Measurements from ENCODE around the gene NPLOC4.
"Not testable (repeated sequence)": the region's sequence is repeated elsewhere in the genome, so short reads cannot be mapped to it uniquely, and the experiment has no call there.

Gene NPLOC4

DNA sequence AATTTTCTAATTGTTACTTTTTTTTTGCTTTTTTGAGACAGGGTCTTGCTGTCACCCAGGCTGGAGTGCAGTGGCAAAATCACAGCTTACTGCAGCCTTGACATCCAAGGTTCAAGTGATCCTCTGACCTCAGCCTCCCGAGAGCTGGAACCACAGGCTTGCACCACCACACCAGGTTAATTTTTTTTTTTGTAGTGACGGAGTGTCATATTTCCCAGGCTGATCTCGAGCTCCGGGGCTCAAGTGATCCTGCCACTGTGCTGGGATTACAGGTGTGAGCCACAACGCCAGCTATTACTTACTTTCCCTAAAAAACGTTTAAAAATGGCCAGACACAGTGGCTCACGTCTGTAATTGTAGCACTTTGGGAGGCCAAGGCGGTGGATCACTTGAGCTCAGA, 6.6 kb downstream of the NPLOC4 start:
- no peak for DNase-seq

- DNase-seq = no peak
Observed at GRCh38 chr17:81621494-81622130, 15.3 kb downstream of the NPLOC4 start.

DNA sequence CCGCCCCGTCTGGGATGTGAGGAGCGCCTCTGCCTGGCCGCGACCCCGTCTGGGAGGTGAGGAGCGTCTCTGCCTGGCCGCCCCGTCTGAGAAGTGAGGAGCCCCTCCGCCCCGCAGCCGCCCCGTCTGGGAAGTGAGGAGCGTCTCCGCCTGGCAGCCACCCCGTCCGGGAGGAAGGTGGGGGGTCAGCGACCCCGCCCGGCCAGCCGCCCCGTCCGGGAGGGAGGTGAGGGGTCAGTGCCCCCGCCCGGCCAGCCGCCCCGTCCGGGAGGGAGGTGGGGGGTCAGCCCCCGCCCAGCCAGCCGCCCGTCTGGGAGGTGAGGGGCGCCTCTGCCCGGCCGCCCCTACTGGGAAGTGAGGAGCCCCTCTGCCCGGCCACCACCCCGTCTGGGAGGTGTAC, 18.6 kb downstream of the NPLOC4 start:
- DNase-seq = not testable (repeated sequence)

DNA sequence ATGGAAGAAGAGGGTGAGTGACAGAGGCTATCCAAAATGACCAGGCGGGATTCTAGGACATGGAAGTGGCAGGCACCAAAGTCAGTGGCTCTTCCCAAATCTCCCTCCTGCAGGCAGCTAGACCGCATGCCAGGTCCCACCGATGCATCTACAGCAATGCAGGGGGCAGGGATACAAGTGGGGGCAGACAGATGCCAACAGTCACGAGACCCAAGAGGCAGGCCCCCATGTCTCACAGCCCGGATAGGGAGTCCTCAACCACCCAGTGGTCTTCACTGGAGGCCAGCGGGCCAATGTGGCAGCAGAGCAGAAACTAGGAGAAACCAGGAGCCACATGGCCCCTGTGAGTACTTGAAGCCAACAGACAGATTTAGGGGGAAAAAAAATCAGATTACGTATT, 20.0 kb downstream of the NPLOC4 start:
- no peak for DNase-seq

DNA sequence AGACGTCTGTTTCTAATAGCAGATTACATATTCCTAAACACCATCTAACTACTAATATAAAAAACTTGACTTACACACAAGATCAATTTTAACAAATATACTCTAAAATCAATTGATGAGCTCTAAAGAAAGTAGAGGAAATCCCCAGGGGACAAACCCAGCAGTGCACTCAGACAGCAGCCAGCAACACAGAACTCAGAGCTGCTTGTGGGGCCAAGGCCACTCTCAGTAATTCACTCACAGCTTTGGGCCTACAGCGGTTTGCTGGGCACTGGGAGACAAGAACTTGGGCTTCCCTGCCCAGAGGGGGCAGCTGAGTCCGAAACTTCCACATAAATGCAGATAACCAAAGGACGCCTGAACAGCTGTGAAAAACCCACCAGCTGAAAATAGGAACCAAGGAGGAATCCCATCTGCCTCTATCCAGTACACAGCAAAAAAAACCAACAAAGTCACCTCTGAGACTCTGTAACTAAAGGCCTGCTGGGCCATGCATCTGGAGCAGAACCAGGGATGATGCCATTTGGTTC, 21.4 kb downstream of the NPLOC4 start:
- DNase-seq = no peak

DNA sequence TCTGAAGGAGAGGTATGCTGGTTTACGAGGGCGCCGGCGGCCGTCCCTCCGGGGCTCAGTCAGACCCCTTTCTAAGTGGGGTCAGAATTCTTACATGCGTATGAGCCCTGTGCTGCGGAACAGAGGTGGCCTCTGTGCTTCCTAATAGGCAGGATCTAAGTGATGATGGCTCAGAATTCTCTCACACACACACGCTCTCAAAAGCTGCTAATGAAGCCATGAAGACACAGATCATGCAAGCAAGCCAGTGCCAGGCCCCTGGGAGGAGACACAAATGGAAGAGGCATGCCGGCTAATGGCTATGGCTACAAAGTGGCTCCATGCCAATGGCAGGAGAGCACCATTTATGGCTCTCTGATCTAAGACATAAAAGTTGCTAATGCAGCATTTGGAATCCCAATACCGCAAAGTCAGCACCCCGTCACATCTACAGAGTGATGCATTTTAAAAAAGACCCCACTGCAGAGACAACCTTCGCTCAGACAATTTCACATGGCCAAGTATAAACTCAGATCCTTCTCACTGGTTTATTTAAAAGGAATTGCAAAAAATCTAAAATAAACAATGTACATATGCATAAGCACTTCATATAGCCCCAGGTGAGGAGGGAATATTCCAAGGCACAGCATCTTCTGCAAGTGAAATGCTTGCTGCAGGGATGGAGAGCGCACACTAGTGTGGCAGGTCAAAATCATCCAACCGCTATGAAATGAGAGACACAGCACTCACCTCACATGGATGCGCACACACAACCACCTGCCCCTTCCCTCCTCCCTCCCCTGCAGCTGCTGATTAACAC, 24.5 kb downstream of the NPLOC4 start:
- no peak for DNase-seq

GRCh38 chr17:81609541-81610311, 27.2 kb downstream of the NPLOC4 start:
- DNase-seq = no peak

DNA sequence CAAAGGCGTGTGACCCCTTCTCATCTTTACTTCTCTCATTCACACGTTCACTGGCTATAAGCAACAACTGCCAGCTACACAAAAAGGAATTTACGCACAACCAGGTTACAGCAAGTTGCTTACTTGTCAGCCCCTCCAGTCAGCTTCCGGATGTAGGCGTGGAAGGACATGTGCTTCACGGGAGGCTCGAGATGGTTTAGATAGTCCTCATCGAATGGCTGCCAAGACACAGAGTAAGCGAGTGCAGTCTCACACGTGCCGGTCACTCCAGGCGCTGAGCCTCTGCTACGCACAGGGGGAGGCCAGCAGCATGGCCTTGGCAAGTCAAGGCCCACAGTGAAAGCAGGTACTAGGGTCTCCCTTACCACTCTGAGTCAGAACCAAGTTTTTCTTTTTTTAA, 28.3 kb downstream of the NPLOC4 start:
- no peak for DNase-seq

DNA sequence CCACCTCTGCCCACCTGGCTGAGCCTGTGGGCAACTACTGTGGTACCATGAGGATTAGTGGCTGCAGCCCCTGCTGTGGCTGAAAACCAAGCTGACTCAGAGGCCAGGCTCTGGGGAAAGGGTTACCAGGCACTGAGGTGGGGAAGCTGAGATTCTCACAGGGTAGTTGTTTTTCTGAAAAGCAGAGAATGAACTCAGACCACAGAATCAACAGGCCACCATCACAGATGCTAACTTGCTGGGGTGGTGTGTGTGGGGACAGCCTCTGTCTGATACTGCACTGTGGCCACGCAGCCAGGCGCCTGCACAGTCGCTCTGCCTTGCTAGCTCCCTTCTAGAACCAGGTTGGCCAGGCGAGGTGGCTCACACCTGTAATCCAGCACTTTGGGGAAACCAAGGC, 28.8 kb downstream of the NPLOC4 start:
- no peak for DNase-seq

DNA sequence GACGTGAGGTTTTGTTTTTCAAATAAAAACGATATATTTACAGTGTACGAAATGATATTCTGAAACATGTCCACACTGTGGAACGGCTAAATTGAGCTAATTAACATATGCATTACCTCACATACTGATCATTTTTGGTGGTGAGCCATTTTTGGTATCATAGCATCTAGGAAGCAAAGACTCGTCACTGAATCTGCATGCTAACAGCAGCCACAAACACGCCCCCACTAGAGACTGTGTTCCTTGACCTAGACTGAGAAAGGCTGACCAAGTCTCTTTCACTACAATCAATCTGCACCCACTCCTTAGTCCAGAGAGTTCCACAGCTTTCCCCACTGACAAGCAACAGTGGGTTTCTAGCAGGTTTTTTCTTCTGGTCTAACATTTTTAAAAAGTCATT, 29.5 kb downstream of the NPLOC4 start:
- DNase-seq = no peak

GRCh38 chr17:81603846-81604610, 32.9 kb downstream of the NPLOC4 start:
- DNase-seq = no peak

GRCh38 chr17:81601525-81602120, 35.3 kb downstream of the NPLOC4 start:
- DNase-seq = peak; percentile 39

DNA sequence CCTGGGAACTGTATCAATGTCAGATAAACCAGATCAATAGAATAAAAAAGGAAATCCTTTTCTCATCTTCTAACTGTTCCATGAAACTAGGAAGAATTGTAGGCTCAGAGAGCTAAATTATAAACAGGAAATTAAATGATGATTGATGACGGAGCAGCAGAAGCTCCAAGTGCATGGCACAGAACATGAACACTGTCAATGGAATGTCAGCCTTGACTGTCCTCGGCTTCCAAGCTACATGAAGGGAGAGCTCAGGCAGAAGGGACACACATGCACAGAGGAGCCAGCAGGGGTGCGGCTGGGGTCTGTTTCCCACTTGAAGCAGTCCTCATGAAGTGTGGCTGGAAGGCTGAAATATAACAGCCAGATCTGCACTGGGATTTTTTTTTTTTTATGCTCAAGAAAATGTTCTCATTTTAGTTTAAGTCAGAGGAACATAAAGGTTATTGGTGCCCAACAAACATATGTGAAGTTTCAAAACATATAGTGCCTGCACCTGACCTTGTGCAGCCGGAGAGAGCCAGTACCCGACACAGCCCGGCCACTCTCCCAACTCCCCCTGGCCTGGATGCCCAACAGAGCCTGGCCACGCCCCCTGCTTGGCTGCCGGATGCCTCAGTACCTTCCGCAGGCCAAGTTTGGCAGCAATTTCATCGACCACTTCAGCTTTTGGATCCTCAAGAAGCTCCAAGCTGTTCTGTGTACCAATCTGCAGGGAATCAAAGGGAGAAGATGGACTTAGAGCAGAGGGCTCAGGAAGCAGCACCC, 37.0 kb downstream of the NPLOC4 start:
- no peak for DNase-seq

GRCh38 chr17:81593105-81593871, 43.6 kb downstream of the NPLOC4 start:
- no peak for DNase-seq

GRCh38 chr17:81591971-81592370, 44.9 kb downstream of the NPLOC4 start:
- no peak for DNase-seq

- DNase-seq = no peak
Observed at GRCh38 chr17:81590121-81590520, 46.8 kb downstream of the NPLOC4 start.

DNA sequence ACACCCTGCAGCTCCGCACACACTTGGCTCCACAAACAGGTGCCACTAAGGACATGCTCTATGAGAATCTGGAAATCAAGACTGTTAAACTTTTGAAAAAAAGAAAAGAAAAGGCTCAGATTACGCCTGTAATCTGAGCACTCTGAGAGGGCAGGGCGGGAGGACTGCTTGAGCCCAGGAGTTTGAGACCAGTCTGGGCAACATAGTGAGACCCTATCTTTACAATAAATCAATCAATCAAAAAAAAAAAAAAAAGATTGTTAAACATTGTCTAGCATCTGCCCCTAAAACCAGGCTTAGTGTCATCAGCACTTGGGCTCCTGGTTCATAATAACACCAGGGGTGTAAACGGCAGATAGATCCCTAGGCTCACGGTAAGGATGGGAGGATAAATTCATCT, 47.3 kb downstream of the NPLOC4 start:
- no peak for DNase-seq

DNA sequence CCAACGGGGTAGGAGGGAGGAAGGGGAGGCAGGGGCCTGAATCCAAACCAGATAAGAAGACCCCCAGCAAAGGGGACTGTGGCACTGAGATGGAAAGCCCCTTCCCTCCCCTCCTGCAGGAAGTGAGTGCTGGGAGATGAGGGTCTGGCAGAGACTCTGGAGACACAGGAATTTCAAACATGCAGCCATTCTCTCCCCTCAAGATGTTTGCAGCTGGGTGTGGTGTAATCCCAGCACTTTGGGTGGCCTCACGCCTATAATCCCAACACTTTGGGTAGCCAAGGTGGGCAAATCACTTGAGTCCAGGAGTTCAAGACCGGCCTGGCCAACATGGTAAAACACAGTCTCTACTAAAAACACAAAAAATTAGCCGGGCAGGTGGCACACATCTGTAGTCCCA, 50.8 kb downstream of the NPLOC4 start:
- DNase-seq = no peak

DNA sequence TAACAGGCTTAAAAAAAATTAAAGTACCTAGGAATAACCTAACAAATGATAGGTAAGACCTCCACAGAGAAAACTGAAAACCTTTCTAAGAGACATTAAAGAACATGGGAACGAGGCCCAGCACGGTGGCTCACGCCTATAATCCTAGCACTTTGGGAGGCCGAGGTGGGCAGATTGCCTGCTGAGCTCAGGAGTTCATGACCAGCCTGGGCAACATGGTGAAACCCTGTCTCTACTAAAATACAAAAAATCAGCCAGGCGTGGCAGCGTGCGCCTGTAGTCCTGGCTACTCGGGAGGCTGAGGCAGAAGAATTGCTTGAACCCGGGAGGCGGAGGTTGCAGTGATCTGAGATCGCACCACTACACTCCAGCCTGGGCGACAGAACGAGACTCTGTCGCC, 52.1 kb downstream of the NPLOC4 start:
- DNase-seq = not testable (repeated sequence)

- DNase-seq = no peak
Observed at GRCh38 chr17:81583589-81584342, 53.1 kb downstream of the NPLOC4 start.

Data from NCI-H1092 (cell line).